HepG2 (cell line): ENCODE data around the gene AMZ2. TPM values are rescaled to one million over a fixed set of nuclear protein-coding genes. Genes with fewer than 3 reads are reported as not detected.
A peak's percentile ranks its signal among the peaks of the same experiment; 100 is the strongest.

Source experiments
- BORCS8-MEF2B ChIP-seq: sonication (generic); formaldehyde crosslinking; IDR thresholded peaks from 2 replicates; pipeline ENCODE4 v1.8.0; 2022; ENCODE audit warnings: mild to moderate bottlenecking, missing genetic modification reagents
- HDAC1 ChIP-seq: sonication (generic); formaldehyde crosslinking; IDR thresholded peaks from 2 replicates; pipeline ENCODE4 v1.5.1; 2020; ENCODE audit warnings: mild to moderate bottlenecking, missing genetic modification reagents
- HNRNPL ChIP-seq: fragments of 200-400 bp; formaldehyde crosslinking; IDR thresholded peaks from 2 replicates; pipeline ENCODE4 v1.6.1; 2017; ENCODE audit warnings: mild to moderate bottlenecking, low read depth, low read length
- MXI1 ChIP-seq: IDR thresholded peaks from 3 replicates; pipeline ENCODE4 v1.6.1; 2012; ENCODE audit warnings: low read depth, low read length, inconsistent platforms, borderline replicate concordance
- PHF5A ChIP-seq: IDR thresholded peaks from one replicate; pipeline ENCODE4 v1.6.1; 2018; ENCODE audit warnings: low read depth, missing genetic modification reagents; ENCODE audit not compliant: unreplicated experiment
- POGZ ChIP-seq: sonication (generic); formaldehyde crosslinking; IDR thresholded peaks from 2 replicates; pipeline ENCODE4 v1.4.0; 2020; ENCODE audit warnings: mild to moderate bottlenecking, missing genetic modification reagents
- REL ChIP-seq: sonication (generic); formaldehyde crosslinking; conservative IDR thresholded peaks from 2 replicates; pipeline ENCODE4 v1.8.0; 2022; ENCODE audit warnings: mild to moderate bottlenecking, missing genetic modification reagents, moderate library complexity
- REXO4 ChIP-seq: sonication (generic); formaldehyde crosslinking; IDR thresholded peaks from 2 replicates; pipeline ENCODE4 v1.8.0; 2022; ENCODE audit warnings: missing genetic modification reagents, mild to moderate bottlenecking, borderline replicate concordance
- SIN3A ChIP-seq: IDR thresholded peaks from 2 replicates; pipeline ENCODE4 v1.6.1; 2011; ENCODE audit warnings: low read depth, mild to moderate bottlenecking, control low read depth, low read length, borderline replicate concordance
- SP2 ChIP-seq: sonication (generic); formaldehyde crosslinking; IDR thresholded peaks from 2 replicates; pipeline ENCODE4 v1.5.1; 2020; ENCODE audit warnings: mild to moderate bottlenecking, missing genetic modification reagents
- TARDBP ChIP-seq: sonication (generic); formaldehyde crosslinking; IDR thresholded peaks from 2 replicates; pipeline ENCODE4 v1.8.0; 2022; ENCODE audit warnings: mild to moderate bottlenecking, missing genetic modification reagents
- TFAP4 ChIP-seq: sonication (generic); IDR thresholded peaks from 2 replicates; pipeline ENCODE4 v1.6.1; 2016; ENCODE audit warnings: low read depth, borderline replicate concordance
- ZBTB7B ChIP-seq: sonication (generic); formaldehyde crosslinking; IDR thresholded peaks from 2 replicates; pipeline ENCODE4 v1.4.0; 2020; ENCODE audit warnings: missing genetic modification reagents
- ZNF17 ChIP-seq: sonication (generic); formaldehyde crosslinking; IDR thresholded peaks from 2 replicates; pipeline ENCODE4 v1.5.0; 2020; ENCODE audit warnings: mild to moderate bottlenecking, missing genetic modification reagents
- ZNF224 ChIP-seq: sonication (generic); formaldehyde crosslinking; IDR thresholded peaks from 2 replicates; pipeline ENCODE4 v1.5.0; 2020; ENCODE audit warnings: mild to moderate bottlenecking, missing genetic modification reagents
- ZNF343 ChIP-seq: sonication (generic); formaldehyde crosslinking; IDR thresholded peaks from 2 replicates; pipeline ENCODE4 v1.4.0; 2020; ENCODE audit warnings: mild to moderate bottlenecking, missing genetic modification reagents
- polyA plus RNA-seq, 8 experiments: library from polyadenylated mRNA; depleted of rRNA in 3 of 8; stranded (reverse) in 7 of 8; unstranded in 1 of 8; fragments of >200 nt; fragmentation: Illumina TruSeq in 4 of 8; extraction: Trizol in 4 of 8; gene quantifications; 2 replicates each; pipeline versions ENCODE4 v1.2.1 to v1.2.3, GENCODE V29; 2011 to 2016; ENCODE audit warnings: low read depth in 4 of 8, missing spikeins in 1 of 8, mixed read lengths in 1 of 8; ENCODE audit not compliant: insufficient read depth in 1 of 8
- total RNA-seq, 5 experiments: library from RNA; depleted of rRNA; stranded (reverse); fragments of >200 nt; fragmentation: Illumina TruSeq; extraction: Trizol; gene quantifications; 2 replicates each; pipeline ENCODE4 v1.2.3, GENCODE V29; 2016; ENCODE audit warnings: low read depth in 1 of 5
- TF ChIP-seq, protein P1 (sequence below): sonication (generic); formaldehyde crosslinking; IDR thresholded peaks from 2 replicates; pipeline ENCODE4 v1.5.0; 2020; ENCODE audit warnings: mild to moderate bottlenecking, low read depth, missing genetic modification reagents, borderline replicate concordance
- TF ChIP-seq, protein P2 (sequence below): sonication (generic); formaldehyde crosslinking; IDR thresholded peaks from 2 replicates; pipeline ENCODE4 v1.5.0; 2020; ENCODE audit warnings: missing genetic modification reagents
- TF ChIP-seq, protein P3 (sequence below): IDR thresholded peaks from 2 replicates; pipeline ENCODE4 v1.6.1; 2018; ENCODE audit warnings: missing genetic modification reagents
- TF ChIP-seq, protein P4 (sequence below): sonication (generic); formaldehyde crosslinking; conservative IDR thresholded peaks from 2 replicates; pipeline ENCODE4 v1.4.0; 2020; ENCODE audit warnings: missing genetic modification reagents
- TF ChIP-seq, protein P5 (sequence below): sonication (generic); formaldehyde crosslinking; IDR thresholded peaks from 2 replicates; pipeline ENCODE4 v1.9.0; 2022; ENCODE audit warnings: low read depth, missing genetic modification reagents

AMZ2 gene
- total and polyA plus RNA-seq, 2 of the 13 experiments (the other 11 are each of a cell fraction or from before 2014, with no cell fraction given): 86.9 to 90.2 TPM

DNA sequence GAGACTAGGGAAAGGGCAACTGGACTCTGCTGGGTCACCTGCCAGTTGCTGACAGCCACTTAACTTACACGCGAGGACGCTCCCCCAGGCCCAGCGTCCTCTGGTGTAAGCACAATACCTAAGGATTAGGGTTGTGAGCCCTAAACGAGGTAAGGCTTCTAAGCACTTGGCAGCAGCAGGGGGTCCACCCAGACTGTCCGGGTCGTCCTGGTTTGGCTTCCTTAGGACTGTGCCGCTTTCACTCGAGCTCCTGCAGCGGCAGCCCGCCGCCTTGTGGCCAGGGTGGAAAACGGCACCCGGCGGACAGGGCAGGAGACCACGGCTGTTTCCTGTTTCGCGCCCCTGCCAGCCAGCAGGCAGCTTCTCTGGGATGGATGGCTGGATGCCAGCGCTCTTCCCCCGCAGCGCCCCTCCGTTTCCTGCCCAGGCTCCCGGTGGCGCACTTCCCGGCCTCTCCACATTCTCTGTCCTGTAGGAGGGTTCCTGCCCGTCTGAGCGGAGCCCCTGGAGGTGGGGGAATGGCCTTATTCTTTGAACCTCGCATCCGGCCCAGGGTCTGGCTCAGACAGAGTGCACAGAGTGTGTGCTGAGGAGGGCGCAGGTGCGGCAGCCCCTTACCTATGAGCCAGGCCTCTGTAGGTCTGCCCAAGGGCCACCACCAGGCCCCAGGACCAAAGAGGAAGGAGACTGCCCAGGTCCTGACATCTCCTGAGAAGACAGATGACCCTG is 47.0 kb upstream of the AMZ2 start (continued):
- 0 out of 2 replicates have a peak, but pooled peaks have one; percentile 18 for TF ChIP-seq TFAP4
- peak; percentile 35; the same call in 1 of the 2 replicates for TF ChIP-seq TARDBP (CRISPR knock-in tag)
- TF ChIP-seq, protein P1, sequence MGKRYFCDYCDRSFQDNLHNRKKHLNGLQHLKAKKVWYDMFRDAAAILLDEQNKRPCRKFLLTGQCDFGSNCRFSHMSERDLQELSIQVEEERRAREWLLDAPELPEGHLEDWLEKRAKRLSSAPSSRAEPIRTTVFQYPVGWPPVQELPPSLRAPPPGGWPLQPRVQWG (CRISPR knock-in tag): no peak
- no peak for TF ChIP-seq MXI1
- TF ChIP-seq, protein P2, sequence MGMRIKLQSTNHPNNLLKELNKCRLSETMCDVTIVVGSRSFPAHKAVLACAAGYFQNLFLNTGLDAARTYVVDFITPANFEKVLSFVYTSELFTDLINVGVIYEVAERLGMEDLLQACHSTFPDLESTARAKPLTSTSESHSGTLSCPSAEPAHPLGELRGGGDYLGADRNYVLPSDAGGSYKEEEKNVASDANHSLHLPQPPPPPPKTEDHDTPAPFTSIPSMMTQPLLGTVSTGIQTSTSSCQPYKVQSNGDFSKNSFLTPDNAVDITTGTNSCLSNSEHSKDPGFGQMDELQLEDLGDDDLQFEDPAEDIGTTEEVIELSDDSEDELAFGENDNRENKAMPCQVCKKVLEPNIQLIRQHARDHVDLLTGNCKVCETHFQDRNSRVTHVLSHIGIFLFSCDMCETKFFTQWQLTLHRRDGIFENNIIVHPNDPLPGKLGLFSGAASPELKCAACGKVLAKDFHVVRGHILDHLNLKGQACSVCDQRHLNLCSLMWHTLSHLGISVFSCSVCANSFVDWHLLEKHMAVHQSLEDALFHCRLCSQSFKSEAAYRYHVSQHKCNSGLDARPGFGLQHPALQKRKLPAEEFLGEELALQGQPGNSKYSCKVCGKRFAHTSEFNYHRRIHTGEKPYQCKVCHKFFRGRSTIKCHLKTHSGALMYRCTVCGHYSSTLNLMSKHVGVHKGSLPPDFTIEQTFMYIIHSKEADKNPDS (CRISPR knock-in tag): no peak
- peak; percentile 60; the same call in 1 of the 2 replicates for TF ChIP-seq REL (CRISPR knock-in tag)
- no peak for TF ChIP-seq REXO4
- peak; percentile 87 for TF ChIP-seq ZNF343 (CRISPR knock-in tag)
- TF ChIP-seq SIN3A: peak; percentile 57; the same call in 1 of the 2 replicates
- peak; percentile 63 for TF ChIP-seq ZBTB7B (CRISPR knock-in tag)
- TF ChIP-seq ZNF17 (CRISPR knock-in tag): no peak
- TF ChIP-seq, protein P3, sequence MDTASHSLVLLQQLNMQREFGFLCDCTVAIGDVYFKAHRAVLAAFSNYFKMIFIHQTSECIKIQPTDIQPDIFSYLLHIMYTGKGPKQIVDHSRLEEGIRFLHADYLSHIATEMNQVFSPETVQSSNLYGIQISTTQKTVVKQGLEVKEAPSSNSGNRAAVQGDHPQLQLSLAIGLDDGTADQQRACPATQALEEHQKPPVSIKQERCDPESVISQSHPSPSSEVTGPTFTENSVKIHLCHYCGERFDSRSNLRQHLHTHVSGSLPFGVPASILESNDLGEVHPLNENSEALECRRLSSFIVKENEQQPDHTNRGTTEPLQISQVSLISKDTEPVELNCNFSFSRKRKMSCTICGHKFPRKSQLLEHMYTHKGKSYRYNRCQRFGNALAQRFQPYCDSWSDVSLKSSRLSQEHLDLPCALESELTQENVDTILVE: peak; percentile 60; the same call in 1 of the 2 replicates
- peak; percentile 82 for TF ChIP-seq HNRNPL
- TF ChIP-seq BORCS8-MEF2B (CRISPR knock-in tag): 0 out of 2 replicates have a peak, but pooled peaks have one; percentile 54
- TF ChIP-seq SP2 (CRISPR knock-in tag): no peak
- peak; percentile 75 for TF ChIP-seq HDAC1 (CRISPR knock-in tag)
- TF ChIP-seq, protein P4, sequence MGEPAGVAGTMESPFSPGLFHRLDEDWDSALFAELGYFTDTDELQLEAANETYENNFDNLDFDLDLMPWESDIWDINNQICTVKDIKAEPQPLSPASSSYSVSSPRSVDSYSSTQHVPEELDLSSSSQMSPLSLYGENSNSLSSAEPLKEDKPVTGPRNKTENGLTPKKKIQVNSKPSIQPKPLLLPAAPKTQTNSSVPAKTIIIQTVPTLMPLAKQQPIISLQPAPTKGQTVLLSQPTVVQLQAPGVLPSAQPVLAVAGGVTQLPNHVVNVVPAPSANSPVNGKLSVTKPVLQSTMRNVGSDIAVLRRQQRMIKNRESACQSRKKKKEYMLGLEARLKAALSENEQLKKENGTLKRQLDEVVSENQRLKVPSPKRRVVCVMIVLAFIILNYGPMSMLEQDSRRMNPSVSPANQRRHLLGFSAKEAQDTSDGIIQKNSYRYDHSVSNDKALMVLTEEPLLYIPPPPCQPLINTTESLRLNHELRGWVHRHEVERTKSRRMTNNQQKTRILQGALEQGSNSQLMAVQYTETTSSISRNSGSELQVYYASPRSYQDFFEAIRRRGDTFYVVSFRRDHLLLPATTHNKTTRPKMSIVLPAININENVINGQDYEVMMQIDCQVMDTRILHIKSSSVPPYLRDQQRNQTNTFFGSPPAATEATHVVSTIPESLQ (CRISPR knock-in tag): no peak
- TF ChIP-seq PHF5A: peak; percentile 69
- 0 out of 2 replicates have a peak, but pooled peaks have one; percentile 49 for TF ChIP-seq ZNF224 (CRISPR knock-in tag)
- peak; percentile 64 for TF ChIP-seq POGZ (CRISPR knock-in tag)
- TF ChIP-seq, protein P5, sequence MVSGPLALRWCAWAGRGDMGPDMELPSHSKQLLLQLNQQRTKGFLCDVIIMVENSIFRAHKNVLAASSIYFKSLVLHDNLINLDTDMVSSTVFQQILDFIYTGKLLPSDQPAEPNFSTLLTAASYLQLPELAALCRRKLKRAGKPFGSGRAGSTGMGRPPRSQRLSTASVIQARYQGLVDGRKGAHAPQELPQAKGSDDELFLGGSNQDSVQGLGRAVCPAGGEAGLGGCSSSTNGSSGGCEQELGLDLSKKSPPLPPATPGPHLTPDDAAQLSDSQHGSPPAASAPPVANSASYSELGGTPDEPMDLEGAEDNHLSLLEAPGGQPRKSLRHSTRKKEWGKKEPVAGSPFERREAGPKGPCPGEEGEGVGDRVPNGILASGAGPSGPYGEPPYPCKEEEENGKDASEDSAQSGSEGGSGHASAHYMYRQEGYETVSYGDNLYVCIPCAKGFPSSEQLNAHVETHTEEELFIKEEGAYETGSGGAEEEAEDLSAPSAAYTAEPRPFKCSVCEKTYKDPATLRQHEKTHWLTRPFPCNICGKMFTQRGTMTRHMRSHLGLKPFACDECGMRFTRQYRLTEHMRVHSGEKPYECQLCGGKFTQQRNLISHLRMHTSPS: peak; percentile 86
